Peyer's patch (tissue), 4 donors: ENCODE results near the gene TMEM179B. TPM values are rescaled to one million over a fixed set of nuclear protein-coding genes. Genes with fewer than 3 reads are reported as not detected.

Experiments
- DNase-seq, 3 donors: peaks; one replicate each; pipeline ENCODE4 v3.0.0-alpha.2; 2017 to 2019
- H3K27ac ChIP-seq, 4 donors: fragments of 200-600 bp; sonication (generic); one replicate each; pipeline ENCODE4 v1.5.1; 2016 to 2019
- H3K27me3 ChIP-seq, 2 donors: fragments of 200-600 bp; sonication (generic); one replicate each; pipeline ENCODE4 v1.5.1; 2019
- H3K36me3 ChIP-seq, 3 donors: fragments of 200-600 bp; sonication (generic); one replicate each; pipeline ENCODE4 v1.5.1; 2016 to 2019
- H3K4me1 ChIP-seq, 4 donors: fragments of 200-600 bp; sonication (generic); one replicate each; pipeline ENCODE4 v1.5.1; 2016 to 2019
- H3K4me3 ChIP-seq, 4 donors: fragments of 200-600 bp; sonication (generic); 1 replicate in 3 of 4; 2 replicates in 1 of 4; pipeline ENCODE4 v1.5.1; 2016 to 2019; ENCODE audit warnings: mild to moderate bottlenecking in 1 of 4
- H3K9me3 ChIP-seq, 4 donors: fragments of 200-600 bp; sonication (generic); one replicate each; pipeline ENCODE4 v1.5.1; 2016 to 2019; ENCODE audit warnings: mild to moderate bottlenecking in 1 of 4
- POLR2A ChIP-seq, 2 donors: fragments of 450-650 bp; IDR thresholded peaks; one replicate each; pipeline ENCODE4 v1.5.1; 2017; ENCODE audit warnings: antibody characterized with exemption in 2 of 2, mild to moderate bottlenecking in 2 of 2, moderate library complexity in 2 of 2
- total RNA-seq, 4 donors: library from RNA; depleted of rRNA; stranded (reverse); fragments of >200 nt; gene quantifications; one replicate each; pipeline ENCODE4 v1.1.0, GENCODE V29; 2016
- TF ChIP-seq, protein P1 (sequence below), 6 experiments: fragments of 450-650 bp in 4 of 6; fragments of 200-600 bp in 2 of 6; sonication (generic) in 1 of 6; IDR thresholded peaks; one replicate each; pipeline ENCODE4 v1.5.1; 2017 to 2019; ENCODE audit warnings: antibody characterized with exemption in 6 of 6, mild to moderate bottlenecking in 3 of 6, moderate library complexity in 1 of 6

TMEM179B gene
- total RNA-seq, 4 donors from 2014 or later: 28.9 to 112 (median 83.6) TPM

DNA sequence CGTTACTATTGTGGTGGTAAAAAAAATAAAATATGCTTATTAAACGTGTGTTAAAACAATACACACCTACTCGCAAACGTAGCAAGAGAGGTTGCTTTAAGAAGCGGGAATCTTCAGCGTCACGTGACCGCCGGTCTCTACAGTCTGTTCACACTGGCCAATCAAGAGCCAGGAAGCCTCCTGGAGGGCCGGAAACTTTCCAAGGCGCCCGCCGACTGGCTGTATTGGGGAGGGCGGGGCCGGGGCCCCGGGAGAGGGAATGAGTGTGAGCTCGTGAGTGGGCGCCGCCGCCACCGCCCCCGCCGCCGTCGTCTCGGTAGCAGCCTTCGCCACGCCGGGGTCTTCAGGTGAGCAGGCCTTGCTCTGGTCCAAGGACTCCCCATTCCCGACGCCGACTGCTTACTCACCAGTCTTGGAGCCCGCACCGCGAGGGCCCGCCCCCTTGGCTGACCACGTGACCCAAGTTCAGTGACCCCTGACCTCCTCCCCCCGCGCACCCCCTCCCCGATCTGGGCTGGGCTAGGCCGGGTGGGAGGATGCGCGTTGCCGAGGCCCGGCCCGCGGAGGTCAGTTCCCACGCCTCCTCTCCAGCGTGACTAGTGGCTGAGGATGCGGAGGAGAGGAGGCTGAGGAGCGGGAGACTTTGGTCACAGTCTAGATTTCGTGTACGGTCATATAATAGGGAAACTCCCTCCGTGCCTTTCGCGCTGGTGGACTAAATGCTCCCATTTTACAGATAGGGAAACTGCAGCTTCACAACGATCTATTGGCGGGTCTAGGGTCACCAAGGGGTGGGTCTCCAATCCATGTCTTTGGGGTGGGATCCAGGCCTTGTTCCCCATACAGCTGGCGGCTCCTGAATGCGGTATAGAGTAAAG, 15.8 kb upstream of the TMEM179B start, which contains the start of gene TAF6L:
TSS of gene TAF6L (plus strand) at position 253 of the 878 bp plus-strand sequence. CDS start 4,388 bp downstream, outside the sequence.
- peaks cover 0 to 17% (median 6%) of the 10 kb centered on the region in 4 donors for H3K4me1 ChIP-seq
- peaks cover 0 to 23% (median 0%) of the 10 kb centered on the region in 3 donors for H3K36me3 ChIP-seq
- TF ChIP-seq, protein P1, sequence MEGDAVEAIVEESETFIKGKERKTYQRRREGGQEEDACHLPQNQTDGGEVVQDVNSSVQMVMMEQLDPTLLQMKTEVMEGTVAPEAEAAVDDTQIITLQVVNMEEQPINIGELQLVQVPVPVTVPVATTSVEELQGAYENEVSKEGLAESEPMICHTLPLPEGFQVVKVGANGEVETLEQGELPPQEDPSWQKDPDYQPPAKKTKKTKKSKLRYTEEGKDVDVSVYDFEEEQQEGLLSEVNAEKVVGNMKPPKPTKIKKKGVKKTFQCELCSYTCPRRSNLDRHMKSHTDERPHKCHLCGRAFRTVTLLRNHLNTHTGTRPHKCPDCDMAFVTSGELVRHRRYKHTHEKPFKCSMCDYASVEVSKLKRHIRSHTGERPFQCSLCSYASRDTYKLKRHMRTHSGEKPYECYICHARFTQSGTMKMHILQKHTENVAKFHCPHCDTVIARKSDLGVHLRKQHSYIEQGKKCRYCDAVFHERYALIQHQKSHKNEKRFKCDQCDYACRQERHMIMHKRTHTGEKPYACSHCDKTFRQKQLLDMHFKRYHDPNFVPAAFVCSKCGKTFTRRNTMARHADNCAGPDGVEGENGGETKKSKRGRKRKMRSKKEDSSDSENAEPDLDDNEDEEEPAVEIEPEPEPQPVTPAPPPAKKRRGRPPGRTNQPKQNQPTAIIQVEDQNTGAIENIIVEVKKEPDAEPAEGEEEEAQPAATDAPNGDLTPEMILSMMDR (IDR thresholded peaks at IDR 0.05): no peak
- TF ChIP-seq POLR2A (IDR thresholded peaks at IDR 0.05): peak; percentile 39 to 53
- no peaks in the 10 kb centered on the region for H3K9me3 ChIP-seq
- no peaks in the 10 kb centered on the region for H3K27me3 ChIP-seq
- H3K27ac ChIP-seq: peak within 1 kb of the TSS; percentile 85 to 98 (median 93)
- peak; percentile 97 to 99 (median 98) for DNase-seq
- H3K4me3 ChIP-seq: peak within 1 kb of the TSS; percentile 56 to 96 (median 76)

DNA sequence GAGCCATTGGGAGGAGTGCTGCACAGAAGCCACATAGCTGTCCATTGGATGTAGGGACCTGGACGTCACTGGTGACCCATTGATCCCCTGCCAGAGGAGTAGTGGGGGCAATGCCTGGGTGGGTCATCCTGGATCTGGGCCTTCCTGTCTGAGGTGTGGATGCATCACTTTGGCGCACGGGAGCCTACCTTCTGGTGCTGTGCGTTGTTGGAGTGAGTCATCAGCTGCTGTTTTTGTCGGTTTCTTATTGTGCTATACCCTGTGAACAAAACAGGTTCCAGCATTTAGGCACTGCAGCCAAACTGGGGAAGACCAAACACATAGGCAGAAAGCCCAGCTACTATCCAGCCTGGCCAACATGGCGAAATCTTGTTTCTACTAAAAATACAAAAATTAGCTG, 12.8 kb upstream of the TMEM179B start:
- Histone ChIP-seq H3K27ac (no peak overlapping the region), H3K27me3 (no peaks in the 10 kb centered on the region), H3K9me3 (no peaks in the 10 kb centered on the region), H3K4me1 (peaks cover 0 to 17% (median 6%) of the 10 kb centered on the region in 4 donors), H3K36me3 (peaks cover 0 to 41% (median 0%) of the 10 kb centered on the region in 3 donors), H3K4me3 (no peak overlapping the region)
- TF ChIP-seq POLR2A (IDR thresholded peaks at IDR 0.05): no peak
- TF ChIP-seq, protein P1 (IDR thresholded peaks at IDR 0.05): no peak
- DNase-seq: no peak

DNA sequence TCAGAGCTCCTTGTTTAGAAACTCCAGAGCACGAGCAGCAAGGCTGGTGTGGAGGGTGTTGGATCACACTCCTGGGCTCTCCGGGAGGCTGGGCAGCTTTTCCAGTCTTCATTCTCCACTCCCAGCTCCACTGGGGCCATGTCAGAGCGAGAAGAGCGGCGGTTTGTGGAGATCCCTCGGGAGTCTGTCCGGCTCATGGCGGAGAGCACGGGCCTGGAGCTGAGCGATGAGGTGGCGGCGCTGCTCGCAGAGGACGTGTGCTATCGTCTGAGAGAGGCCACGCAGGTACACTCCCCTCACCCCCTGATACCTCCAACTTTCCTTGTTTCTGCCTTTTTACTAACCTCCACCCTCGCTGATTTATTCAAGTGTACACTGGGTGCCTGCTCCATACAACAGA, 11.6 kb upstream of the TMEM179B start:
- H3K4me3 ChIP-seq: no peak overlapping the region
- H3K36me3 ChIP-seq: peaks cover 0 to 49% (median 0%) of the 10 kb centered on the region in 3 donors
- DNase-seq: no peak
- TF ChIP-seq, protein P1 (IDR thresholded peaks at IDR 0.05): no peak
- TF ChIP-seq POLR2A (IDR thresholded peaks at IDR 0.05): no peak
- no peaks in the 10 kb centered on the region for H3K27me3 ChIP-seq
- peaks cover 0 to 10% (median 4%) of the 10 kb centered on the region in 4 donors for H3K4me1 ChIP-seq
- H3K9me3 ChIP-seq: no peaks in the 10 kb centered on the region
- no peak overlapping the region for H3K27ac ChIP-seq

DNA sequence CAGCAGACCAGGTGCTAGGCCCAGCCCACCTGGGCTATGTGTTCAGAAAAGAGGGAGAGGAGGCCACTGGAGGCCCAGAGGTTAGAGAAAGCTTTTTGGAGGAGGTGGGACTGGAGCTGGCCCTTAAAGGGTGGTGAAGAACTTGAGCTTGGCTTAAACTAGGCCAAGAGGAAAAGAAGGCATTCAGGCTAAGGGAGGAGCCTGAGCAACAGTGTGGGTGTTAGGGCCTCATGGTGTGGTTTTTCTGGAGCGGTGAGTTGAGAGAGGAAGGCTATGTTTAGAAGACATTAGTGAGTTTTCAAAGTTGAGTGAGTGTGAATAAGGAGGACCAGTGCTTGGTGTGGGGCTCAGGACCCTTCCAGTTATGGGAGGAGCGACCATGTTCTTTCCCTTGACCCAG, 9.8 kb upstream of the TMEM179B start:
- no peak for TF ChIP-seq POLR2A (IDR thresholded peaks at IDR 0.05)
- TF ChIP-seq, protein P1 (IDR thresholded peaks at IDR 0.05): no peak
- Histone ChIP-seq H3K4me3 (no peak overlapping the region), H3K4me1 (peaks cover 0 to 1% (median under 1%) of the 10 kb centered on the region in 4 donors), H3K36me3 (peaks cover 0 to 57% (median 0%) of the 10 kb centered on the region in 3 donors), H3K27ac (no peak overlapping the region), H3K27me3 (no peaks in the 10 kb centered on the region), H3K9me3 (no peaks in the 10 kb centered on the region)
- no peak for DNase-seq

DNA sequence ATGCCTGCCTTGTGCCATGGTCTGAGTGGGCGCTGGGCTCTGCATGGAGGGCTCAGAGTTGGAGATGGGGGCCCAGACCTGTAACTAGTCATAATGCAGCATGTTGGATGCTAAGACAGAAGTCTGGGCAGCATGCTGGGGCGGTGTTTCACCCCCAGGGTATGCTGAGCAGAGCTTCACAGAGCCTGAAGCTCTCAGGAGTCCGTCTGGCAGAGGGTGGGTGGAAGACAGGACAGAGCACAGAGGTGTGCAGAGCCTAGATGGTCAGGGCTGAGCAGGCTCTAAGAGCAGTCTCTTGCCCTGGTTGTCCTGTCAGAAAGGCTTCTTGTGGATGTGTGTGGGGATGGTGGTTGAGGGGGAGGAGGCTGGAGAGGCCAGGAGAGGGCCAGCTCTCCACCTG, 8.8 kb upstream of the TMEM179B start:
- Histone ChIP-seq H3K36me3 (peaks cover 0 to 64% (median 0%) of the 10 kb centered on the region in 3 donors), H3K27ac (no peak overlapping the region)

More for the DNA sequence above, 8.8 kb upstream of the TMEM179B start:
- no peak for DNase-seq
- Histone ChIP-seq H3K27me3 (no peaks in the 10 kb centered on the region), H3K9me3 (no peaks in the 10 kb centered on the region), H3K4me3 (no peak overlapping the region), H3K4me1 (no peaks in the 10 kb centered on the region)
- TF ChIP-seq POLR2A (IDR thresholded peaks at IDR 0.05): no peak
- TF ChIP-seq, protein P1 (IDR thresholded peaks at IDR 0.05): no peak
